ENCODE results near the gene VASH2. TPM values are rescaled to one million over a fixed set of nuclear protein-coding genes. Genes with fewer than 3 reads are reported as not detected.
"Not testable (repeated sequence)": the region's sequence is repeated elsewhere in the genome, so short reads cannot be mapped to it uniquely, and the experiment has no call there.

Gene VASH2
- polyA plus RNA-seq, 4 donors = 0.27 to 3.6 (median 0.30) TPM; not detected in 1

- Histone ChIP-seq H3K27ac (ENCODE audit: low read depth in 1 of 3, low read length in 2 of 3) (no peak overlapping the region), H3K4me3 (ENCODE audit: low read depth in 1 of 3, low read length in 3 of 3) (no peak overlapping the region), H3K9me3 (ENCODE audit: control insufficient read depth in 2 of 2, insufficient read depth in 1 of 2, low read depth in 1 of 2, low read length in 1 of 2) (no peaks in the 10 kb centered on the region), H3K27me3 (ENCODE audit: control insufficient read depth in 3 of 3, insufficient read depth in 3 of 3, low read length in 3 of 3) (no peaks in the 10 kb centered on the region), H3K4me1 (ENCODE audit: control insufficient read depth in 3 of 3, insufficient read depth in 2 of 3, low read depth in 1 of 3, low read length in 2 of 3) (no peaks in the 10 kb centered on the region), H3K36me3 (ENCODE audit: control insufficient read depth in 3 of 3, insufficient read depth in 2 of 3, low read depth in 1 of 3, low read length in 3 of 3) (peaks cover 0 to 20% (median 6%) of the 10 kb centered on the region in 3 donors)
- DNase-seq (no peak), FAIRE-seq (no peak)
- WGBS, 3 donors = 68 to 91% (median 78%) methylated on average over 3 of the region's 3 CpGs
These were observed 52.9 kb downstream of the VASH2 start for GRCh38 chr1:213003256-213003655.

DNA sequence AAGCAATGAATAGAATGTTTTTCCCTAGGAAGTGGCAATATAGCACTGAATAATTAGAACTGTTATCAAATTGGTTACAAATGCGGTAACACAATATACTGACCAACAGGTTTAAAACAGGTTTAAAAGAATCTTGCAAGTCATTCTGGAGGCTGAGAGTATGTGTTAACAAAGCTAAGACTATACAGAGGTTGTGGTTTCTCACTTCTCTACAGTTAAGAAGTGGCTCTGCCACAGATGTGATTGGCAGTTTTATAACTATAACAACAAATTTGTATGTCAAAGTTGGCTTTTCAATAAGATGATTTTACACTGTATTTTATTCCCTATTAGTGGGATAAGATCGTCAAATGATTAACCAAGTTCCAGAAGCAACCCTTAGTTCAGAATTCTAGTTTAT is 58.2 kb downstream of the VASH2 start:
- Histone ChIP-seq H3K4me3 (ENCODE audit: low read depth in 1 of 3, low read length in 3 of 3) (no peak overlapping the region), H3K4me1 (ENCODE audit: control insufficient read depth in 3 of 3, insufficient read depth in 2 of 3, low read depth in 1 of 3, low read length in 2 of 3) (no peaks in the 10 kb centered on the region), H3K27ac (ENCODE audit: low read depth in 1 of 3, low read length in 2 of 3) (no peak overlapping the region), H3K27me3 (ENCODE audit: control insufficient read depth in 3 of 3, insufficient read depth in 3 of 3, low read length in 3 of 3) (no peaks in the 10 kb centered on the region), H3K9me3 (ENCODE audit: control insufficient read depth in 2 of 2, insufficient read depth in 1 of 2, low read depth in 1 of 2, low read length in 1 of 2) (no peaks in the 10 kb centered on the region), H3K36me3 (ENCODE audit: control insufficient read depth in 3 of 3, insufficient read depth in 2 of 3, low read depth in 1 of 3, low read length in 3 of 3) (peaks cover 0 to 13% (median 5%) of the 10 kb centered on the region in 3 donors)
- DNase-seq (no peak), FAIRE-seq (no peak)
- WGBS, 3 donors = 75 to 92% (median 80%) methylated on average over 2 of the region's 2 CpGs

GRCh38 chr1:213014642-213015041 is 64.3 kb downstream of the VASH2 start:
- FAIRE-seq (no peak), DNase-seq (peak in 1 of 2 donors; percentile 4)
- H3K36me3 ChIP-seq (ENCODE audit: control insufficient read depth in 3 of 3, insufficient read depth in 2 of 3, low read depth in 1 of 3, low read length in 3 of 3) = peaks cover 0 to 2% (median 0%) of the 10 kb centered on the region in 3 donors
- H3K4me3 ChIP-seq (ENCODE audit: low read depth in 1 of 3, low read length in 3 of 3) = peak overlapping the region; percentile 52 to 74 (median 70)
- H3K4me1 ChIP-seq (ENCODE audit: control insufficient read depth in 3 of 3, insufficient read depth in 2 of 3, low read depth in 1 of 3, low read length in 2 of 3) = peaks cover 0 to 7% (median 1%) of the 10 kb centered on the region in 3 donors
- H3K9me3 ChIP-seq (ENCODE audit: control insufficient read depth in 2 of 2, insufficient read depth in 1 of 2, low read depth in 1 of 2, low read length in 1 of 2) = no peaks in the 10 kb centered on the region
- 9 to 15% (median 14%) methylated on average over 7 of the region's 7 CpGs for WGBS, 3 donors
- H3K27me3 ChIP-seq (ENCODE audit: control insufficient read depth in 3 of 3, insufficient read depth in 3 of 3, low read length in 3 of 3) = no peaks in the 10 kb centered on the region
- peak overlapping the region in 2 of 3 donors; percentile 73 to 95 for H3K27ac ChIP-seq (ENCODE audit: low read depth in 1 of 3, low read length in 2 of 3)

- peak within 1 kb of the TSS; percentile 52 to 74 (median 70) for H3K4me3 ChIP-seq (ENCODE audit: low read depth in 1 of 3, low read length in 3 of 3)
- H3K36me3 ChIP-seq (ENCODE audit: control insufficient read depth in 3 of 3, insufficient read depth in 2 of 3, low read depth in 1 of 3, low read length in 3 of 3) = peaks cover 0 to 2% (median 0%) of the 10 kb centered on the region in 3 donors
- FAIRE-seq = no peak
- H3K9me3 ChIP-seq (ENCODE audit: control insufficient read depth in 2 of 2, insufficient read depth in 1 of 2, low read depth in 1 of 2, low read length in 1 of 2) = no peaks in the 10 kb centered on the region
- H3K4me1 ChIP-seq (ENCODE audit: control insufficient read depth in 3 of 3, insufficient read depth in 2 of 3, low read depth in 1 of 3, low read length in 2 of 3) = peaks cover 0 to 7% (median 1%) of the 10 kb centered on the region in 3 donors
- peak; percentile 99 for DNase-seq
- H3K27ac ChIP-seq (ENCODE audit: low read depth in 1 of 3, low read length in 2 of 3) = peak within 1 kb of the TSS; percentile 73 to 95 (median 80)
- 0 to 1% (median 1%) methylated on average over 57 to 66 of the region's 66 CpGs for WGBS, 3 donors
- no peaks in the 10 kb centered on the region for H3K27me3 ChIP-seq (ENCODE audit: control insufficient read depth in 3 of 3, insufficient read depth in 3 of 3, low read length in 3 of 3)
These were observed 65.0 kb downstream of the VASH2 start, which contains the start of gene ANGEL2 for GRCh38 chr1:213015099-213016050. ANGEL2 (minus strand) TSS chr1:213015867; CDS start chr1:213015671, 196 bp downstream.

DNA sequence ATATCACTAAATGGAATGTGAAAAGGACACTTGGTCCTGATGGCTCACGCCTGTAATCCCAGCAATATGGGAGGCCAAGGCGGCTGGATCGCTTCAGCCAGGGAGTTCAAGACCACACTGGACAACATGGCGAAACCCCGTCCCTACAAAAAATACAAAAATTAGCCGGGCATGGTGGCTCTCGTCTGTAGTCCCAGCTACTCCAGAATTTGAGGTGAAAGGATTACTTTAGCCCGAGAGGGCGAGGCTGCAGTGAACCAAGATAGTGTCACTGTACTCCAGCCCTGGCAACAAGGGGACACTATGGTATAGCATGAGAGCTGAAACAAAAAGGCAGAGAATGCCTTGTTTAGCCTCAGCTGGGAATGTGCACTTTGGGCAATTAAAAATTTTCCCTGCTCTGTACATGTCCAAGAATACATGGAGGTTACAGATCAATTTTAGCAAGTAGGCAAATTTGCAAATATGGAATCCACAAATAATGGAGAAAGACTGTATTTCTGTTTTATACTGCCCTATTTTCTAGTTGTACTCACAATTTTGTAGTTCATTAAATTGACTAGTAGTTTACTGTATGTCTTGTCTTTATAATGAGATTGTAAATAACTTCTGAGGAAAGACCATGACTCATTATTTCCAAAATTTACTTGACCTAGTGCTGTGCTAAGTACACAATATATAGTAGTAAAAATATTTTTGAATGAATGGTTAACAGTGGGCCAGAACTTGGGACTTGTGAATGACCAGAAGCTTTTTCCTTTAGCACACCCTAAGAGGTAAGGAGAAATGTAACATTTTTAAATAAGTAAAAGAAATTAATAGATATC is 67.3 kb downstream of the VASH2 start:
- Histone ChIP-seq H3K27ac (ENCODE audit: low read depth in 1 of 3, low read length in 2 of 3) (no peak overlapping the region), H3K9me3 (ENCODE audit: control insufficient read depth in 2 of 2, insufficient read depth in 1 of 2, low read depth in 1 of 2, low read length in 1 of 2) (no peaks in the 10 kb centered on the region), H3K27me3 (ENCODE audit: control insufficient read depth in 3 of 3, insufficient read depth in 3 of 3, low read length in 3 of 3) (no peaks in the 10 kb centered on the region), H3K4me1 (ENCODE audit: control insufficient read depth in 3 of 3, insufficient read depth in 2 of 3, low read depth in 1 of 3, low read length in 2 of 3) (peaks cover 0 to 7% (median 1%) of the 10 kb centered on the region in 3 donors), H3K36me3 (ENCODE audit: control insufficient read depth in 3 of 3, insufficient read depth in 2 of 3, low read depth in 1 of 3, low read length in 3 of 3) (no peaks in the 10 kb centered on the region), H3K4me3 (ENCODE audit: low read depth in 1 of 3, low read length in 3 of 3) (no peak overlapping the region)
- 94 to 95% (median 94%) methylated on average over 9 of the region's 9 CpGs for whole genome bisulfite sequencing, 3 donors
- DNase-seq (no peak), FAIRE-seq (no peak)

- no peak for DNase-seq
- no peak for FAIRE-seq
These were observed 69.1 kb downstream of the VASH2 start for GRCh38 chr1:213019450-213019849.

GRCh38 chr1:213020016-213020415 is 69.7 kb downstream of the VASH2 start:
- FAIRE-seq (no peak), DNase-seq (no peak)
- H3K9me3 ChIP-seq (ENCODE audit: control insufficient read depth in 2 of 2, insufficient read depth in 1 of 2, low read depth in 1 of 2, low read length in 1 of 2) = no peaks in the 10 kb centered on the region
- no peak overlapping the region for H3K27ac ChIP-seq (ENCODE audit: low read depth in 1 of 3, low read length in 2 of 3)
- no peaks in the 10 kb centered on the region for H3K27me3 ChIP-seq (ENCODE audit: control insufficient read depth in 3 of 3, insufficient read depth in 3 of 3, low read length in 3 of 3)
- H3K36me3 ChIP-seq (ENCODE audit: control insufficient read depth in 3 of 3, insufficient read depth in 2 of 3, low read depth in 1 of 3, low read length in 3 of 3) = no peaks in the 10 kb centered on the region
- no peak overlapping the region for H3K4me3 ChIP-seq (ENCODE audit: low read depth in 1 of 3, low read length in 3 of 3)
- WGBS, 3 donors = 97 to 100% (median 100%) methylated on average over 3 of the region's 3 CpGs
- no peaks in the 10 kb centered on the region for H3K4me1 ChIP-seq (ENCODE audit: control insufficient read depth in 3 of 3, insufficient read depth in 2 of 3, low read depth in 1 of 3, low read length in 2 of 3)

More at GRCh38 chr1:213019450-213019849, 69.1 kb downstream of the VASH2 start:
- Histone ChIP-seq H3K4me3 (ENCODE audit: low read depth in 1 of 3, low read length in 3 of 3) (no peak overlapping the region), H3K27me3 (ENCODE audit: control insufficient read depth in 3 of 3, insufficient read depth in 3 of 3, low read length in 3 of 3) (no peaks in the 10 kb centered on the region), H3K36me3 (ENCODE audit: control insufficient read depth in 3 of 3, insufficient read depth in 2 of 3, low read depth in 1 of 3, low read length in 3 of 3) (no peaks in the 10 kb centered on the region), H3K4me1 (ENCODE audit: control insufficient read depth in 3 of 3, insufficient read depth in 2 of 3, low read depth in 1 of 3, low read length in 2 of 3) (peaks cover 0 to 3% (median 0%) of the 10 kb centered on the region in 3 donors), H3K27ac (ENCODE audit: low read depth in 1 of 3, low read length in 2 of 3) (no peak overlapping the region), H3K9me3 (ENCODE audit: control insufficient read depth in 2 of 2, insufficient read depth in 1 of 2, low read depth in 1 of 2, low read length in 1 of 2) (no peaks in the 10 kb centered on the region)
- 90 to 91% (median 90%) methylated on average over 4 of the region's 4 CpGs for WGBS, 3 donors

- 82 to 88% (median 84%) methylated on average over 3 of the region's 3 CpGs for WGBS, 3 donors
- not testable (repeated sequence) for FAIRE-seq; H3K4me1 ChIP-seq (ENCODE audit: control insufficient read depth in 3 of 3, insufficient read depth in 2 of 3, low read depth in 1 of 3, low read length in 2 of 3); H3K9me3 ChIP-seq (ENCODE audit: control insufficient read depth in 2 of 2, insufficient read depth in 1 of 2, low read depth in 1 of 2, low read length in 1 of 2); H3K27ac ChIP-seq (ENCODE audit: low read depth in 1 of 3, low read length in 2 of 3); H3K27me3 ChIP-seq (ENCODE audit: control insufficient read depth in 3 of 3, insufficient read depth in 3 of 3, low read length in 3 of 3); H3K4me3 ChIP-seq (ENCODE audit: low read depth in 1 of 3, low read length in 3 of 3); H3K36me3 ChIP-seq (ENCODE audit: control insufficient read depth in 3 of 3, insufficient read depth in 2 of 3, low read depth in 1 of 3, low read length in 3 of 3); DNase-seq
These were observed 76.7 kb downstream of the VASH2 start for GRCh38 chr1:213027024-213027423.

All from small intestine (tissue), 7 donors.